Endothelial cell of umbilical vein (primary cell): Measurements from ENCODE around the gene OCA2. TPM values are rescaled to one million over a fixed set of nuclear protein-coding genes. Genes with fewer than 3 reads are reported as not detected.

Experiments used
- BruUV-seq: library from RNA; stranded (reverse); fragments of 400-500 nt; replicated peaks from 2 replicates; lab custom pipeline; 2021; lab: Mats Ljungman, UMichigan
- CTCF ChIA-PET: fragments of 300-600, 350-600 bp; sonication (Branson Sonifier 250); formaldehyde crosslinking; loops from one replicate; lab custom pipeline; 2021; ENCODE audit warnings: antibody characterized with exemption, inconsistent platforms; lab: Charles Lee
- POLR2A ChIA-PET: fragments of 300-600, 350-600 bp; sonication (Branson Sonifier 250); formaldehyde crosslinking; loops from one replicate; lab custom pipeline; 2021; ENCODE audit warnings: antibody characterized with exemption, inconsistent platforms; lab: Charles Lee
- DNase-seq: peaks from one replicate; pipeline ENCODE4 v3.0.0-alpha.2; 2011; ENCODE audit warnings: low read depth, low spot score
- FAIRE-seq: peaks from 2 replicates; lab custom pipeline; 2011; peaks lifted over from hg19 to GRCh38; lab: Jason Lieb, UNC
- H2AFZ ChIP-seq: 2 replicates; pipeline ENCODE4 v1.6.0; 2012; ENCODE audit warnings: low read depth, low read length, control low read depth, inconsistent platforms
- H3K27ac ChIP-seq: 2 replicates; pipeline ENCODE4 v1.5.1; 2011; ENCODE audit warnings: low read depth, mild to moderate bottlenecking, control low read depth, low read length, moderate library complexity; ENCODE audit not compliant: insufficient read depth
- H3K27me3 ChIP-seq, 2 experiments: 2 replicates each; pipeline versions ENCODE4 v1.6.0 to v1.6.1; 2011; ENCODE audit warnings: low read length in 2 of 2, mixed read lengths in 1 of 2; ENCODE audit not compliant: control insufficient read depth in 2 of 2, insufficient read depth in 2 of 2
- H3K36me3 ChIP-seq, 2 experiments: 2 replicates in 1 of 2; 3 replicates in 1 of 2; pipeline ENCODE4 v1.5.1; 2011; ENCODE audit warnings: low read length in 2 of 2, mild to moderate bottlenecking in 1 of 2, moderate library complexity in 1 of 2; ENCODE audit not compliant: control insufficient read depth in 2 of 2, insufficient read depth in 2 of 2; ENCODE audit errors: extremely low read depth in 1 of 2
- H3K4me1 ChIP-seq: 3 replicates; pipeline ENCODE4 v1.5.1; 2011; ENCODE audit warnings: mild to moderate bottlenecking, low read length; ENCODE audit not compliant: control insufficient read depth, insufficient read depth; ENCODE audit errors: extremely low read depth
- H3K4me2 ChIP-seq: 2 replicates; pipeline ENCODE4 v1.6.1; 2011; ENCODE audit warnings: low read length, control low read depth, mixed read lengths; ENCODE audit not compliant: insufficient read depth
- H3K4me3 ChIP-seq, 3 experiments: fragments of 200-600 bp in 1 of 3; sonication (generic), shearing (Covaris generic) in 1 of 3; replicated peaks in 1 of 3; 2 replicates each; pipeline ENCODE4 v1.5.1; 2011 to 2016; ENCODE audit warnings: control low read depth in 3 of 3, low read length in 3 of 3, mild to moderate bottlenecking in 2 of 3, inconsistent platforms in 1 of 3, low read depth in 1 of 3, moderate library complexity in 1 of 3; ENCODE audit not compliant: insufficient read depth in 1 of 3
- H3K79me2 ChIP-seq: 2 replicates; pipeline ENCODE4 v1.6.0; 2012; ENCODE audit warnings: low read length, inconsistent platforms; ENCODE audit not compliant: control insufficient read depth, insufficient read depth
- H3K9ac ChIP-seq: replicated peaks from 2 replicates; pipeline ENCODE3; 2011; ENCODE audit warnings: low read length, control low read depth; ENCODE audit not compliant: insufficient read depth; ENCODE audit errors: extremely low read depth
- H3K9me1 ChIP-seq: replicated peaks from 3 replicates; pipeline ENCODE4 v1.6.0; 2011; ENCODE audit warnings: mild to moderate bottlenecking, low read length; ENCODE audit not compliant: control insufficient read depth, insufficient read depth; ENCODE audit errors: extremely low read depth
- H3K9me3 ChIP-seq: replicated peaks from 2 replicates; pipeline ENCODE4 v1.5.1; 2012; ENCODE audit warnings: low read length, inconsistent platforms; ENCODE audit not compliant: control insufficient read depth, insufficient read depth
- H4K20me1 ChIP-seq: replicated peaks from 2 replicates; pipeline ENCODE3; 2011; ENCODE audit warnings: mild to moderate bottlenecking, low read length; ENCODE audit not compliant: control insufficient read depth, insufficient read depth; ENCODE audit errors: extremely low read depth
- EZH2 ChIP-seq: IDR thresholded peaks from 2 replicates; pipeline ENCODE4 v1.6.1; 2012; ENCODE audit warnings: borderline replicate concordance, low read depth, mild to moderate bottlenecking, moderate library complexity, low read length, inconsistent platforms; ENCODE audit not compliant: severe bottlenecking
- FOS ChIP-seq: IDR thresholded peaks from 2 replicates; pipeline ENCODE4 v1.6.1; 2011; ENCODE audit warnings: mild to moderate bottlenecking, low read length, moderate library complexity, borderline replicate concordance; ENCODE audit not compliant: insufficient read depth
- GATA2 ChIP-seq: IDR thresholded peaks from 2 replicates; pipeline ENCODE4 v1.7.0; 2011; ENCODE audit warnings: low read depth, mild to moderate bottlenecking, moderate library complexity, mixed read lengths, low read length; ENCODE audit not compliant: insufficient read length, insufficient read depth
- JUN ChIP-seq: IDR thresholded peaks from 2 replicates; pipeline ENCODE4 v1.6.1; 2011; ENCODE audit warnings: borderline replicate concordance, low read depth; ENCODE audit not compliant: insufficient read length, insufficient read depth
- MYC ChIP-seq: IDR thresholded peaks from one replicate; pipeline ENCODE4 v1.6.1; 2011; ENCODE audit warnings: mild to moderate bottlenecking, low read depth, low read length
- POLR2A ChIP-seq: IDR thresholded peaks from 2 replicates; pipeline ENCODE4 v1.6.1; 2012; ENCODE audit warnings: low read depth, mild to moderate bottlenecking, control low read depth, low read length
- POLR2AphosphoS5 ChIP-seq: IDR thresholded peaks from 2 replicates; pipeline ENCODE4 v1.6.1; 2012; ENCODE audit warnings: low read depth, mild to moderate bottlenecking, control low read depth, low read length, moderate library complexity; ENCODE audit not compliant: insufficient read depth
- dilution Hi-C: fragments of 300-500 bp; cut with MboI; formaldehyde crosslinking; loops from one replicate; pipeline ENCODE4 v1.15.0; 2019; ENCODE audit warnings: low sequenced_read_pairs; ENCODE audit not compliant: extremely low pct_ligation_motif_present
- intact Hi-C: fragments of 100-400 bp; cut with micrococcal nuclease; formaldehyde crosslinking; loops from one replicate; pipeline ENCODE4 v1.10.0; 2022
- polyA plus RNA-seq, 4 experiments: library from polyadenylated mRNA; depleted of rRNA in 3 of 4; stranded (reverse) in 3 of 4; unstranded in 1 of 4; fragments of >200 nt; gene quantifications; 2 replicates each; pipeline versions ENCODE4 v1.2.1 to v1.2.3, GENCODE V29; 2011 to 2012; ENCODE audit warnings: missing spikeins in 1 of 4
- total RNA-seq: library from RNA; stranded (reverse); gene quantifications from 2 replicates; pipeline ENCODE4 v1.2.3, GENCODE V29; 2021
- TF ChIP-seq, protein P1 (sequence below), 2 donors: IDR thresholded peaks; 1 replicate in 1 of 2; 2 replicates in 1 of 2; pipeline ENCODE4 v1.5.1; 2011; ENCODE audit warnings: low read length in 2 of 2, mild to moderate bottlenecking in 2 of 2, moderate library complexity in 2 of 2, control low read depth in 1 of 2, inconsistent platforms in 1 of 2, low read depth in 1 of 2; ENCODE audit not compliant: insufficient read depth in 1 of 2; ENCODE audit errors: extremely low read depth in 1 of 2
- TF ChIP-seq, protein P2 (sequence below): IDR thresholded peaks from 2 replicates; pipeline ENCODE4 v1.6.1; 2011; ENCODE audit not compliant: insufficient read depth, insufficient read length

Gene OCA2
- total and polyA plus RNA-seq, 2 donors (not counting 3 experiments of a cell fraction or from before 2014, with no cell fraction given) = not detected

DNA sequence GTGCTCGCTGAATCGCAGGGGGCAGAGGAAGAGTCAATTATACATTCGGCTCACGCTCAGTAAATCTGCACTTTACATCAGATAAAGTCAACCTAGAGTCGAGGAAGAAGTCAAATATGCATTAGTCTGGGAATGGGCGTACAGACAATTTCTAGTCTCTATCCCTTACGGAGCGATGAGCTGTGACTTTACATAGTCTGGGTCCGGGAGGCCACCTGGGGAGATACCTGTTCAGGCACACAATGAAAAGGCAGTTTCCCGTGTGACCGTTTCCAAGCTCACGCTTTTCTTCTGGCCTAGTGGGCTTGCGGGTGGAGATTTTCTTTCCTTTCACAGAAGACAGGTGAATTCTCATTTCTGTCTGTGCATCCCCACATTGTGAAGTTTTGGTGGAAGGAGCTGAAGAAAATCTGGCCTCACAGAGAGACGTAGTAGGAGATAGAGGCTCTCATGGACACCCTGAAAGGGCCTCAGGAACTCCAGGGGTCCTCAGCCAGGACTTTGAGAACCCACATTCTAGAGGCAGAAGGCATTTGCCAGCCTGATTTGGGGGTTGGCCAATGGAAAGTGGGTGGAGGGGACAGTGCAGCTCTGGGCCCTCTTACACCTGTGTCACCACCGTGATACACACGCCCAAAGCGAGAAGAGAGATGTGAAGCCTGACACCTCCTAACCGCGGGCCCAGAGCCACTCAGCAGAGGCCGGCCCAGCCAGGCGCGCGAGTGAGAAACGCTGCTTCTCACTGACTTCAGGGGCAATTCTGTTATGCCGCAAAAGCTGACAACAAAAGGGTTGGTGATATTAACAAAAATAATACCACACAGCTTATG lies 10.7 kb upstream of the OCA2 start:
- Histone ChIP-seq H3K79me2 (no peaks in the 10 kb centered on the region), H3K4me2 (no peak overlapping the region), H3K27ac (no peak overlapping the region), H3K36me3 (peaks cover 9 to 31% of the 10 kb centered on the region in 2 experiments), H3K27me3 (no peaks in the 10 kb centered on the region), H3K4me1 (peaks cover 10% of the 10 kb centered on the region), H3K4me3 (no peak overlapping the region), H3K9me3 (no peaks in the 10 kb centered on the region), H3K9ac (no peak overlapping the region), H3K9me1 (no peaks in the 10 kb centered on the region), H2AFZ (no peak overlapping the region), H4K20me1 (no peaks in the 10 kb centered on the region)
- no peak for DNase-seq
- ChIA-PET POLR2A (no interaction called here), CTCF (interaction anchor here (0.9 to 4.8 kb wide), 4 partner anchors 10 to 1218 kb away, joined by 4 to 35 read pairs (median 4); partner anchors contain the start of gene OCA2)
- BruUV-seq = no TSS peak
- no peak for FAIRE-seq
- intact Hi-C loops (no loop called here), dilution Hi-C loops (no loop called here)
- TF ChIP-seq, protein P1, sequence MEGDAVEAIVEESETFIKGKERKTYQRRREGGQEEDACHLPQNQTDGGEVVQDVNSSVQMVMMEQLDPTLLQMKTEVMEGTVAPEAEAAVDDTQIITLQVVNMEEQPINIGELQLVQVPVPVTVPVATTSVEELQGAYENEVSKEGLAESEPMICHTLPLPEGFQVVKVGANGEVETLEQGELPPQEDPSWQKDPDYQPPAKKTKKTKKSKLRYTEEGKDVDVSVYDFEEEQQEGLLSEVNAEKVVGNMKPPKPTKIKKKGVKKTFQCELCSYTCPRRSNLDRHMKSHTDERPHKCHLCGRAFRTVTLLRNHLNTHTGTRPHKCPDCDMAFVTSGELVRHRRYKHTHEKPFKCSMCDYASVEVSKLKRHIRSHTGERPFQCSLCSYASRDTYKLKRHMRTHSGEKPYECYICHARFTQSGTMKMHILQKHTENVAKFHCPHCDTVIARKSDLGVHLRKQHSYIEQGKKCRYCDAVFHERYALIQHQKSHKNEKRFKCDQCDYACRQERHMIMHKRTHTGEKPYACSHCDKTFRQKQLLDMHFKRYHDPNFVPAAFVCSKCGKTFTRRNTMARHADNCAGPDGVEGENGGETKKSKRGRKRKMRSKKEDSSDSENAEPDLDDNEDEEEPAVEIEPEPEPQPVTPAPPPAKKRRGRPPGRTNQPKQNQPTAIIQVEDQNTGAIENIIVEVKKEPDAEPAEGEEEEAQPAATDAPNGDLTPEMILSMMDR (IDR thresholded peaks at IDR 0.05; ENCODE audit: extremely low read depth in 1 of 2, insufficient read depth in 1 of 2, low read depth in 1 of 2, low read length in 2 of 2) = no peak
- no peak for TF ChIP-seq EZH2
- no peak for TF ChIP-seq MYC
- TF ChIP-seq JUN = no peak
- TF ChIP-seq POLR2A = no peak
- TF ChIP-seq, protein P2, sequence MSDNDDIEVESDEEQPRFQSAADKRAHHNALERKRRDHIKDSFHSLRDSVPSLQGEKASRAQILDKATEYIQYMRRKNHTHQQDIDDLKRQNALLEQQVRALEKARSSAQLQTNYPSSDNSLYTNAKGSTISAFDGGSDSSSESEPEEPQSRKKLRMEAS = no peak
- no peak for TF ChIP-seq FOS
- TF ChIP-seq GATA2 = no peak
- TF ChIP-seq POLR2AphosphoS5 = no peak
